ENCODE data around the gene STK32C.

STK32C gene

GRCh38 chr10:132239126-132240031, 68.4 kb downstream of the STK32C start:
- Mint-ChIP-seq H3K9me3 (no peaks in the 10 kb centered on the region), H3K27me3 (no peaks in the 10 kb centered on the region), H3K36me3 (no peaks in the 10 kb centered on the region), H3K4me3 (no peak overlapping the region), H3K27ac (no peak overlapping the region), H3K4me1 (no peaks in the 10 kb centered on the region)
- no peak for ATAC-seq

GRCh38 chr10:132238371-132239125, 69.2 kb downstream of the STK32C start:
- Mint-ChIP-seq H3K9me3 (no peaks in the 10 kb centered on the region), H3K27me3 (no peaks in the 10 kb centered on the region)

GRCh38 chr10:132237871-132238270, 69.9 kb downstream of the STK32C start:
- Mint-ChIP-seq H3K4me1 (peaks cover 5% of the 10 kb centered on the region), H3K27ac (no peak overlapping the region), H3K36me3 (no peaks in the 10 kb centered on the region), H3K27me3 (no peaks in the 10 kb centered on the region), H3K4me3 (no peak overlapping the region), H3K9me3 (no peaks in the 10 kb centered on the region)
- ATAC-seq, result no peak

More at GRCh38 chr10:132238371-132239125, 69.2 kb downstream of the STK32C start:
- no peak for ATAC-seq
- H3K36me3 Mint-ChIP-seq, result no peaks in the 10 kb centered on the region
- no peak overlapping the region for H3K27ac Mint-ChIP-seq
- no peaks in the 10 kb centered on the region for H3K4me1 Mint-ChIP-seq
- no peak overlapping the region for H3K4me3 Mint-ChIP-seq

- Mint-ChIP-seq H3K36me3 (no peaks in the 10 kb centered on the region), H3K27me3 (no peaks in the 10 kb centered on the region), H3K27ac (no peak overlapping the region), H3K4me1 (peaks cover 10% of the 10 kb centered on the region), H3K4me3 (no peak overlapping the region), H3K9me3 (no peaks in the 10 kb centered on the region)
- no peak for ATAC-seq
These were observed 70.4 kb downstream of the STK32C start for GRCh38 chr10:132237396-132237795.

GRCh38 chr10:132236881-132237280, 70.9 kb downstream of the STK32C start:
- H3K27ac Mint-ChIP-seq, result no peak overlapping the region
- H3K27me3 Mint-ChIP-seq, result no peaks in the 10 kb centered on the region
- no peaks in the 10 kb centered on the region for H3K36me3 Mint-ChIP-seq
- no peaks in the 10 kb centered on the region for H3K9me3 Mint-ChIP-seq
- H3K4me3 Mint-ChIP-seq, result no peak overlapping the region
- peaks cover 15% of the 10 kb centered on the region for H3K4me1 Mint-ChIP-seq
- no peak for ATAC-seq

GRCh38 chr10:132236161-132236560, 71.6 kb downstream of the STK32C start:
- H3K27me3 Mint-ChIP-seq, result no peaks in the 10 kb centered on the region
- H3K9me3 Mint-ChIP-seq, result no peaks in the 10 kb centered on the region
- ATAC-seq, result no peak
- peaks cover 17% of the 10 kb centered on the region for H3K4me1 Mint-ChIP-seq
- no peak overlapping the region for H3K27ac Mint-ChIP-seq
- no peaks in the 10 kb centered on the region for H3K36me3 Mint-ChIP-seq
- no peak overlapping the region for H3K4me3 Mint-ChIP-seq

- no peaks in the 10 kb centered on the region for H3K36me3 Mint-ChIP-seq
These were observed 72.9 kb downstream of the STK32C start for GRCh38 chr10:132234860-132235259.

GRCh38 chr10:132233501-132234085, 74.2 kb downstream of the STK32C start:
- Mint-ChIP-seq H3K27ac (no peak overlapping the region), H3K27me3 (no peaks in the 10 kb centered on the region), H3K4me3 (no peak overlapping the region), H3K9me3 (no peaks in the 10 kb centered on the region), H3K36me3 (no peaks in the 10 kb centered on the region), H3K4me1 (peaks cover 21% of the 10 kb centered on the region)
- no peak for ATAC-seq

More at GRCh38 chr10:132234860-132235259, 72.9 kb downstream of the STK32C start:
- H3K9me3 Mint-ChIP-seq, result no peaks in the 10 kb centered on the region
- H3K4me1 Mint-ChIP-seq, result peaks cover 17% of the 10 kb centered on the region
- H3K4me3 Mint-ChIP-seq, result no peak overlapping the region
- H3K27me3 Mint-ChIP-seq, result no peaks in the 10 kb centered on the region
- no peak for ATAC-seq
- H3K27ac Mint-ChIP-seq, result no peak overlapping the region

- Mint-ChIP-seq H3K9me3 (no peaks in the 10 kb centered on the region), H3K4me3 (no peak overlapping the region), H3K4me1 (peaks cover 21% of the 10 kb centered on the region), H3K27ac (peak overlapping the region; percentile 66), H3K36me3 (no peaks in the 10 kb centered on the region), H3K27me3 (no peaks in the 10 kb centered on the region)
- ATAC-seq, result no peak
These were observed 74.8 kb downstream of the STK32C start for GRCh38 chr10:132232981-132233380.

- no peak for ATAC-seq
- Mint-ChIP-seq H3K4me3 (no peak overlapping the region), H3K27ac (peak overlapping the region; percentile 66)
These were observed 75.5 kb downstream of the STK32C start for GRCh38 chr10:132232023-132232951.

GRCh38 chr10:132231656-132232022, 76.1 kb downstream of the STK32C start:
- H3K4me3 Mint-ChIP-seq, result no peak overlapping the region
- no peaks in the 10 kb centered on the region for H3K36me3 Mint-ChIP-seq
- H3K27ac Mint-ChIP-seq, result no peak overlapping the region
- peaks cover 21% of the 10 kb centered on the region for H3K4me1 Mint-ChIP-seq
- no peaks in the 10 kb centered on the region for H3K27me3 Mint-ChIP-seq
- ATAC-seq, result no peak
- no peaks in the 10 kb centered on the region for H3K9me3 Mint-ChIP-seq

More at GRCh38 chr10:132232023-132232951, 75.5 kb downstream of the STK32C start:
- H3K36me3 Mint-ChIP-seq, result no peaks in the 10 kb centered on the region
- no peaks in the 10 kb centered on the region for H3K9me3 Mint-ChIP-seq
- H3K27me3 Mint-ChIP-seq, result no peaks in the 10 kb centered on the region
- peaks cover 21% of the 10 kb centered on the region for H3K4me1 Mint-ChIP-seq

GRCh38 chr10:132230557-132231210, 77.1 kb downstream of the STK32C start:
- no peaks in the 10 kb centered on the region for H3K27me3 Mint-ChIP-seq
- no peak overlapping the region for H3K4me3 Mint-ChIP-seq
- H3K36me3 Mint-ChIP-seq, result no peaks in the 10 kb centered on the region
- ATAC-seq, result no peak
- peaks cover 21% of the 10 kb centered on the region for H3K4me1 Mint-ChIP-seq
- peak overlapping the region; percentile 81 for H3K27ac Mint-ChIP-seq
- H3K9me3 Mint-ChIP-seq, result no peaks in the 10 kb centered on the region

- no peaks in the 10 kb centered on the region for H3K27me3 Mint-ChIP-seq
- peak; percentile 50 for ATAC-seq
- H3K4me1 Mint-ChIP-seq, result peaks cover 21% of the 10 kb centered on the region
- no peaks in the 10 kb centered on the region for H3K36me3 Mint-ChIP-seq
- peak overlapping the region; percentile 69 for H3K4me3 Mint-ChIP-seq
- H3K9me3 Mint-ChIP-seq, result no peaks in the 10 kb centered on the region
- H3K27ac Mint-ChIP-seq, result peak overlapping the region; percentile 81
These were observed 77.8 kb downstream of the STK32C start for GRCh38 chr10:132229834-132230556.

GRCh38 chr10:132229096-132229495, 78.7 kb downstream of the STK32C start:
- no peak for ATAC-seq
- Mint-ChIP-seq H3K27me3 (no peaks in the 10 kb centered on the region), H3K9me3 (no peaks in the 10 kb centered on the region), H3K4me3 (no peak overlapping the region), H3K27ac (peak overlapping the region; percentile 81), H3K36me3 (no peaks in the 10 kb centered on the region), H3K4me1 (peaks cover 21% of the 10 kb centered on the region)
